ENCODE data around the gene PSMG4.

The PSMG4 gene

GRCh38 chr6:3289664-3290055 lies 30.9 kb downstream of the PSMG4 start:
- DNase-seq (ENCODE audit: low read depth): no peak
- TF ChIP-seq CTCF (IDR thresholded peaks at IDR 0.05; ENCODE audit: low read depth, low read length, missing control alignments): no peak
- H3K4me3 ChIP-seq (ENCODE audit: low read depth, low read length): no peak overlapping the region

GRCh38 chr6:3290149-3290930 lies 31.6 kb downstream of the PSMG4 start:
- H3K4me3 ChIP-seq (ENCODE audit: low read depth, low read length): no peak overlapping the region
- TF ChIP-seq CTCF (IDR thresholded peaks at IDR 0.05; ENCODE audit: low read depth, low read length, missing control alignments): no peak
- DNase-seq (ENCODE audit: low read depth): no peak

- TF ChIP-seq CTCF (IDR thresholded peaks at IDR 0.05; ENCODE audit: low read depth, low read length, missing control alignments): no peak
- no peak for DNase-seq (ENCODE audit: low read depth)
- H3K4me3 ChIP-seq (ENCODE audit: low read depth, low read length): no peak overlapping the region
Measured at GRCh38 chr6:3290931-3291211, 32.1 kb downstream of the PSMG4 start.

GRCh38 chr6:3291346-3291745 lies 32.6 kb downstream of the PSMG4 start:
- no peak for DNase-seq (ENCODE audit: low read depth)
- TF ChIP-seq CTCF (IDR thresholded peaks at IDR 0.05; ENCODE audit: low read depth, low read length, missing control alignments): no peak
- no peak overlapping the region for H3K4me3 ChIP-seq (ENCODE audit: low read depth, low read length)

- no peak for DNase-seq (ENCODE audit: low read depth)
- no peak overlapping the region for H3K4me3 ChIP-seq (ENCODE audit: low read depth, low read length)
- TF ChIP-seq CTCF (IDR thresholded peaks at IDR 0.05; ENCODE audit: low read depth, low read length, missing control alignments): no peak
Measured at GRCh38 chr6:3291987-3292386, 33.2 kb downstream of the PSMG4 start.

- no peak overlapping the region for H3K4me3 ChIP-seq (ENCODE audit: low read depth, low read length)
- no peak for DNase-seq (ENCODE audit: low read depth)
- no peak for TF ChIP-seq CTCF (IDR thresholded peaks at IDR 0.05; ENCODE audit: low read depth, low read length, missing control alignments)
Measured at GRCh38 chr6:3292431-3293197, 33.9 kb downstream of the PSMG4 start.

Data from GM12864 (cell line).